HepG2 (cell line): ENCODE data around the gene MAP2K3. TPM values are rescaled to one million over a fixed set of nuclear protein-coding genes. Genes with fewer than 3 reads are reported as not detected.

ENCODE experiments used
- ATAC-seq: fragments of 200-7000 bp; cut with Tn5 transposase; 3 replicates; pipeline ENCODE4 v1.9.1; 2020; ENCODE audit warnings: mild to moderate bottlenecking, moderate library complexity
- BruUV-seq: library from RNA; stranded (reverse); fragments of 400-500 nt; replicated peaks from 2 replicates; lab custom pipeline; 2021; lab: Mats Ljungman, UMichigan
- CTCF ChIA-PET: fragments of 300-600 bp; formaldehyde crosslinking; extraction: SDS; loops from one replicate; lab custom pipeline; 2021; ENCODE audit warnings: low total read pairs, inconsistent platforms, low intra/inter-chr PET ratio; lab: Yijun Ruan, JAX
- POLR2A ChIA-PET: fragments of 350-600 bp; sonication (Branson Sonifier 250); formaldehyde crosslinking; loops from one replicate; lab custom pipeline; 2020; ENCODE audit warnings: antibody characterized with exemption, inconsistent platforms; lab: Yijun Ruan, JAX
- DNase-seq: peaks from one replicate; pipeline ENCODE4 v3.0.0-alpha.2; 2015; ENCODE audit warnings: low spot score
- FAIRE-seq: peaks from 3 replicates; lab custom pipeline; 2011; peaks lifted over from hg19 to GRCh38; lab: Jason Lieb, UNC
- H2AFZ ChIP-seq: one replicate; pipeline ENCODE4 v1.6.1; 2011; ENCODE audit warnings: low read length, inconsistent platforms
- H3K27ac ChIP-seq: fragments of 300-600 bp; 3 replicates; pipeline ENCODE4 v1.8.0; 2011; ENCODE audit warnings: mixed run types, mild to moderate bottlenecking, mixed read lengths, low read length, inconsistent platforms; ENCODE audit not compliant: insufficient read depth; ENCODE audit errors: extremely low read length
- H3K27me3 ChIP-seq, 2 experiments: fragments of 200-600 bp in 1 of 2; 2 replicates in 1 of 2; 3 replicates in 1 of 2; pipeline versions ENCODE4 v1.6.0 to v1.8.0; 2011; ENCODE audit warnings: low read length in 2 of 2, mild to moderate bottlenecking in 2 of 2, moderate library complexity in 2 of 2, inconsistent platforms in 1 of 2; ENCODE audit not compliant: insufficient read depth in 2 of 2, control insufficient read depth in 1 of 2
- H3K36me3 ChIP-seq, 2 experiments: fragments of 200-600 bp in 1 of 2; replicated peaks in 1 of 2; 2 replicates in 1 of 2; 3 replicates in 1 of 2; pipeline versions ENCODE4 v1.5.1 to v1.8.0; 2011; ENCODE audit warnings: low read length in 2 of 2, inconsistent platforms in 1 of 2; ENCODE audit not compliant: insufficient read depth in 2 of 2, control insufficient read depth in 1 of 2
- H3K4me1 ChIP-seq: 2 replicates; pipeline ENCODE4 v1.5.1; 2012; ENCODE audit warnings: low read length, inconsistent platforms; ENCODE audit not compliant: insufficient read depth
- H3K4me2 ChIP-seq: 2 replicates; pipeline ENCODE4 v1.6.0; 2011; ENCODE audit warnings: low read depth, low read length, inconsistent platforms
- H3K4me3 ChIP-seq, 3 experiments: fragments of 200-600 bp in 1 of 3; sonication (generic), shearing (Covaris generic) in 1 of 3; replicated peaks in 1 of 3; 2 replicates each; pipeline ENCODE4 v1.5.1; 2011 to 2016; ENCODE audit warnings: low read length in 3 of 3, inconsistent platforms in 2 of 3, low read depth in 2 of 3, mild to moderate bottlenecking in 2 of 3, control low read depth in 1 of 3, mixed read lengths in 1 of 3; ENCODE audit not compliant: insufficient read depth in 1 of 3
- H3K79me2 ChIP-seq: one replicate; pipeline ENCODE4 v1.6.1; 2011; ENCODE audit warnings: low read length, inconsistent platforms; ENCODE audit not compliant: insufficient read depth
- H3K9ac ChIP-seq: 2 replicates; pipeline ENCODE4 v1.6.0; 2011; ENCODE audit warnings: mild to moderate bottlenecking, low read depth, low read length, inconsistent platforms; ENCODE audit not compliant: insufficient read depth
- H3K9me3 ChIP-seq: 2 replicates; pipeline ENCODE4 v1.5.1; 2012; ENCODE audit warnings: mild to moderate bottlenecking, low read length
- H4K20me1 ChIP-seq: 2 replicates; pipeline ENCODE4 v1.6.0; 2011; ENCODE audit warnings: inconsistent platforms, mild to moderate bottlenecking, low read length, moderate library complexity; ENCODE audit not compliant: insufficient read depth
- KDM3A ChIP-seq: IDR thresholded peaks from 2 replicates; pipeline ENCODE4 v1.6.1; 2018; ENCODE audit warnings: low read depth, missing compliant biosample characterization
- ZFYVE20 ChIP-seq: sonication (generic); formaldehyde crosslinking; IDR thresholded peaks from 2 replicates; pipeline ENCODE4 v1.8.0; 2023; ENCODE audit warnings: low read depth, mild to moderate bottlenecking, moderate library complexity, missing genetic modification reagents, borderline replicate concordance
- ZNF138 ChIP-seq: sonication (generic); formaldehyde crosslinking; IDR thresholded peaks from 2 replicates; pipeline ENCODE4 v1.5.0; 2020; ENCODE audit warnings: mild to moderate bottlenecking, low read depth, missing genetic modification reagents
- ZNF160 ChIP-seq: sonication (generic); formaldehyde crosslinking; IDR thresholded peaks from 2 replicates; pipeline ENCODE4 v1.8.0; 2022; ENCODE audit warnings: mild to moderate bottlenecking, inconsistent platforms, missing genetic modification reagents
- ZNF263 ChIP-seq: sonication (generic); formaldehyde crosslinking; IDR thresholded peaks from 2 replicates; pipeline ENCODE4 v1.4.0; 2020; ENCODE audit warnings: missing genetic modification reagents
- ZNF292 ChIP-seq: sonication (generic); formaldehyde crosslinking; IDR thresholded peaks from 2 replicates; pipeline ENCODE4 v1.8.1; 2022; ENCODE audit warnings: mild to moderate bottlenecking, low read depth, missing genetic modification reagents, borderline replicate concordance
- ZNF749 ChIP-seq: sonication (generic); formaldehyde crosslinking; IDR thresholded peaks from 2 replicates; pipeline ENCODE4 v1.8.0; 2022; ENCODE audit warnings: mild to moderate bottlenecking, missing genetic modification reagents, moderate library complexity, borderline replicate concordance
- ZNF782 ChIP-seq: sonication (generic); formaldehyde crosslinking; IDR thresholded peaks from 2 replicates; pipeline ENCODE4 v1.4.0; 2020; ENCODE audit warnings: missing genetic modification reagents, mild to moderate bottlenecking, borderline replicate concordance
- WGBS: methylation state at CpG from one replicate; pipeline ENCODE4 v1.1.6; 2017; ENCODE audit warnings: low lambda C conversion rate; 5-methylcytosine and 5-hydroxymethylcytosine counted together
- in situ Hi-C: cut with HindIII; loops from 2 replicates; pipeline ENCODE4 v1.10.0; 2017; ENCODE audit warnings: low pct_unique_long_range_greater_than_20kb; ENCODE audit not compliant: extremely low pct_ligation_motif_present
- intact Hi-C: fragments of 100-400 bp; cut with micrococcal nuclease; formaldehyde crosslinking; loops from one replicate; pipeline ENCODE4 v1.10.0; 2022; ENCODE audit not compliant: unreplicated experiment
- polyA plus RNA-seq, 8 experiments: library from polyadenylated mRNA; depleted of rRNA in 3 of 8; stranded (reverse) in 7 of 8; unstranded in 1 of 8; fragments of >200 nt; fragmentation: Illumina TruSeq in 4 of 8; extraction: Trizol in 4 of 8; gene quantifications; 2 replicates each; pipeline versions ENCODE4 v1.2.1 to v1.2.3, GENCODE V29; 2011 to 2016; ENCODE audit warnings: low read depth in 4 of 8, missing spikeins in 1 of 8, mixed read lengths in 1 of 8; ENCODE audit not compliant: insufficient read depth in 1 of 8
- total RNA-seq, 5 experiments: library from RNA; depleted of rRNA; stranded (reverse); fragments of >200 nt; fragmentation: Illumina TruSeq; extraction: Trizol; gene quantifications; 2 replicates each; pipeline ENCODE4 v1.2.3, GENCODE V29; 2016; ENCODE audit warnings: low read depth in 1 of 5
- TF ChIP-seq, protein P1 (sequence below): sonication (generic); formaldehyde crosslinking; IDR thresholded peaks from 2 replicates; pipeline ENCODE4 v1.8.1; 2023; ENCODE audit warnings: mild to moderate bottlenecking, missing genetic modification reagents
- TF ChIP-seq, protein P2 (sequence below): sonication (generic); formaldehyde crosslinking; IDR thresholded peaks from 2 replicates; pipeline ENCODE4 v1.4.0; 2020; ENCODE audit warnings: missing genetic modification reagents
- TF ChIP-seq, protein P3 (sequence below): sonication (generic); formaldehyde crosslinking; IDR thresholded peaks from 2 replicates; pipeline ENCODE4 v1.9.0; 2021; ENCODE audit warnings: missing genetic modification reagents, mild to moderate bottlenecking, borderline replicate concordance

MAP2K3 gene
- total and polyA plus RNA-seq, 2 of the 13 experiments (the other 11 are each of a cell fraction or from before 2014, with no cell fraction given) = 20.5 to 27.4 TPM

DNA sequence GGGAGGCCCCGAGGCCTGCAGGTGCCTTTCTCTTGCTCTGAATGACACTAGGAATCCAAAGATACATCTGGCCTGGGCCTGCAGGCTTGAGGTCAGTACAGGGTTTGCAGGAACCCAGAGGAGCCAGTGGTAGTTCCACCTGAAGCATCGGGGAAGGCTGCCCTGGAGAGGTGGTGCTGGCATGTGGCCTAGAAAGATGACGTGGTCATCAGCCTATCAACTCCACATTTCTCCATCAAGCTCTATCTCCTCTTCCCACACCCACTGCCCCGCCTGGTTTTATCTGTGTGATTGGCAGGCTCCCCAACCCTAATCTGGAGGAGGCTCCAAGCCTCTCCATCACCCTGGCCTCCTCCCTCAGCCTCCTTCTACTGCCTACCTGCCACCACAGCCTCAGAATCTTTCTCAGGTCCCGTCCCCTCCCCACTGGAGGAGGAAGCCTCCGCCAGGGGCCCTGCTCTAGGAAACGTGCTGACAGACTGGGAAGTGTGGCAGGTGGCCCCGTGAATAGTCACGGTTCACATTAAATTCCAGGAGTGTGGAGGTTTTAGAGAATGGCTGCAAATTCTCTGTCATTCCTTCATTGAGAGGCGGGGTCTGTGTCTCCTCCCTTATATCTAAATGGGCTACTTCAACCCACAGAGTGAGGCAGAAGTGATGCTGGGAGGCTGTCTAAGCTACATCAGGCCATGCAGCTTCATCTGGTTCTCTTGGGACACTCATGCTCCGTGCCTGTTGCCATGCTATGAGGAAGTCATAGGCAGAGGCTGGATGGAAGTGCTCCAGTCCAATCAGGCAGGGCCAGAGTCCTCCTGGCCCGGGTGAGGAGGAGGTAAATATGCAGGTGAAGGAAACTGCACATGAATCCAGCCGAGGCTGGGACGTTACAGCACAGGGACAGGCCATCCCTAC is 11.4 kb upstream of the MAP2K3 start:
- H3K27ac ChIP-seq = no peak overlapping the region
- no peaks in the 10 kb centered on the region for H3K9me3 ChIP-seq
- WGBS = 14% methylated on average over 13 of the region's 14 CpGs
- in situ Hi-C loops (no loop called here), intact Hi-C loops (no loop called here)
- no peak for TF ChIP-seq ZNF160 (CRISPR knock-in tag)
- peak; percentile 89 for TF ChIP-seq ZNF263 (CRISPR knock-in tag)
- no peak for TF ChIP-seq KDM3A (CRISPR knock-in tag)
- no peak overlapping the region for H2AFZ ChIP-seq
- H4K20me1 ChIP-seq = no peaks in the 10 kb centered on the region
- no peak overlapping the region for H3K9ac ChIP-seq
- no peaks in the 10 kb centered on the region for H3K36me3 ChIP-seq
- ATAC-seq = no peak
- CTCF ChIA-PET = no interaction called here
- H3K4me2 ChIP-seq = 0 out of 2 replicates have a peak overlapping the region, but pooled peaks have one; percentile 16
- no peaks in the 10 kb centered on the region for H3K79me2 ChIP-seq
- POLR2A ChIA-PET = interaction anchor here (5.6 kb wide), 1 partner anchor 14 kb away, joined by 56 read pairs; no protein-coding TSS in a partner anchor
- peaks cover 0 to 30% of the 10 kb centered on the region in 2 experiments; a peak in 4 of 5 replicates for H3K27me3 ChIP-seq
- BruUV-seq = no TSS peak
- FAIRE-seq = no peak
- H3K4me3 ChIP-seq = no peak overlapping the region; a peak in 1 of 6 replicates
- peaks cover 28% of the 10 kb centered on the region for H3K4me1 ChIP-seq
- no peak for DNase-seq

DNA sequence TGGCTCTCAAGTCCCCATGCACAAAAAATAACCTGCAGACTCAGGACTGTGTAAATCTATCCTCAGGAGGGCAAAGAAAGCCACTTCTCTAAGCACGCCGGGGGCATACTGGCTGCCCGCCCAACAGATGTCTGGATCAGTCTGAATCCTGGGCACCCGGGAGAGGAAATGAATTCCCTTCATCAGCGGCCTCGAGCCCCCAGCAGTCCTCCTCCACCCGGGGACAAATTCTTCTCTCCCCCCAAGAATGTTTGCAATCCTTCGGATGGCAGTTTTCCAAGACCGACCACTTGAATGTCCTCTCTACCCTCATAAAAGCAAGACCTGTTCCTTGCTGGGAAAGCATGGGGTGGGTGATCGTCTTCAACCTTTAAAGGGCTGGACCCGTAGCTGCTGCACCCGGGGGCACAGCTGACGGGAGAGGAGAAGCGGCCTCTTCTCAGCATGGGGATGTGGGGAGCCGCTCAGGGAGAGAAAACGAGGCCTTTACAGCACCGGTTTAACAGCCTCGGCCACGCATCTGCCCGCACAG is 9.4 kb upstream of the MAP2K3 start:
- ChIA-PET CTCF (no interaction called here), POLR2A (interaction anchor here (1.0 to 5.6 kb wide), 4 partner anchors 10 to 276 kb away, joined by 3 to 56 read pairs (median 4); partner anchors contain the start of gene NATD1)
- no peak overlapping the region for H2AFZ ChIP-seq
- FAIRE-seq = no peak
- no peak overlapping the region for H3K27ac ChIP-seq
- H3K9ac ChIP-seq = peak overlapping the region; percentile 49; the same call in 1 of the 2 replicates
- WGBS = 16% methylated on average over 16 of the region's 20 CpGs
- peaks cover 0 to 34% of the 10 kb centered on the region in 2 experiments; a peak in 3 of 5 replicates for H3K27me3 ChIP-seq
- H3K4me1 ChIP-seq = peaks cover 42% of the 10 kb centered on the region
- H3K9me3 ChIP-seq = no peaks in the 10 kb centered on the region
- H4K20me1 ChIP-seq = no peaks in the 10 kb centered on the region
- H3K4me2 ChIP-seq = peak overlapping the region; percentile 87
- BruUV-seq = no TSS peak
- H3K36me3 ChIP-seq = no peaks in the 10 kb centered on the region
- DNase-seq = no peak
- in situ Hi-C loops = no loop called here
- intact Hi-C loops = no loop called here
- ATAC-seq = peak; percentile 25; the same call in 2 of the 3 replicates
- H3K79me2 ChIP-seq = no peaks in the 10 kb centered on the region
- H3K4me3 ChIP-seq = peak overlapping the region; percentile 55 to 81 (median 64); a peak in 5 of 6 replicates
- 0 out of 2 replicates have a peak, but pooled peaks have one; percentile 5 for TF ChIP-seq ZNF749
- TF ChIP-seq, protein P1, sequence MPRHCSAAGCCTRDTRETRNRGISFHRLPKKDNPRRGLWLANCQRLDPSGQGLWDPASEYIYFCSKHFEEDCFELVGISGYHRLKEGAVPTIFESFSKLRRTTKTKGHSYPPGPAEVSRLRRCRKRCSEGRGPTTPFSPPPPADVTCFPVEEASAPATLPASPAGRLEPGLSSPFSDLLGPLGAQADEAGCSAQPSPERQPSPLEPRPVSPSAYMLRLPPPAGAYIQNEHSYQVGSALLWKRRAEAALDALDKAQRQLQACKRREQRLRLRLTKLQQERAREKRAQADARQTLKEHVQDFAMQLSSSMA (CRISPR knock-in tag) = 0 out of 2 replicates have a peak, but pooled peaks have one; percentile 44
- TF ChIP-seq, protein P2, sequence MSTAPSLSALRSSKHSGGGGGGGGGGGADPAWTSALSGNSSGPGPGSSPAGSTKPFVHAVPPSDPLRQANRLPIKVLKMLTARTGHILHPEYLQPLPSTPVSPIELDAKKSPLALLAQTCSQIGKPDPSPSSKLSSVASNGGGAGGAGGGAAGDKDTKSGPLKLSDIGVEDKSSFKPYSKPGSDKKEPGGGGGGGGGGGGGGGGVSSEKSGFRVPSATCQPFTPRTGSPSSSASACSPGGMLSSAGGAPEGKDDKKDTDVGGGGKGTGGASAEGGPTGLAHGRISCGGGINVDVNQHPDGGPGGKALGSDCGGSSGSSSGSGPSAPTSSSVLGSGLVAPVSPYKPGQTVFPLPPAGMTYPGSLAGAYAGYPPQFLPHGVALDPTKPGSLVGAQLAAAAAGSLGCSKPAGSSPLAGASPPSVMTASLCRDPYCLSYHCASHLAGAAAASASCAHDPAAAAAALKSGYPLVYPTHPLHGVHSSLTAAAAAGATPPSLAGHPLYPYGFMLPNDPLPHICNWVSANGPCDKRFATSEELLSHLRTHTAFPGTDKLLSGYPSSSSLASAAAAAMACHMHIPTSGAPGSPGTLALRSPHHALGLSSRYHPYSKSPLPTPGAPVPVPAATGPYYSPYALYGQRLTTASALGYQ (CRISPR knock-in tag) = no peak
- TF ChIP-seq ZNF782 (CRISPR knock-in tag) = 0 out of 2 replicates have a peak, but pooled peaks have one; percentile 70
- peak; percentile 57; the same call in 1 of the 2 replicates for TF ChIP-seq ZFYVE20 (CRISPR knock-in tag)
- TF ChIP-seq, protein P3, sequence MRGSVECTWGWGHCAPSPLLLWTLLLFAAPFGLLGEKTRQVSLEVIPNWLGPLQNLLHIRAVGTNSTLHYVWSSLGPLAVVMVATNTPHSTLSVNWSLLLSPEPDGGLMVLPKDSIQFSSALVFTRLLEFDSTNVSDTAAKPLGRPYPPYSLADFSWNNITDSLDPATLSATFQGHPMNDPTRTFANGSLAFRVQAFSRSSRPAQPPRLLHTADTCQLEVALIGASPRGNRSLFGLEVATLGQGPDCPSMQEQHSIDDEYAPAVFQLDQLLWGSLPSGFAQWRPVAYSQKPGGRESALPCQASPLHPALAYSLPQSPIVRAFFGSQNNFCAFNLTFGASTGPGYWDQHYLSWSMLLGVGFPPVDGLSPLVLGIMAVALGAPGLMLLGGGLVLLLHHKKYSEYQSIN (CRISPR knock-in tag) = no peak
- no peak for TF ChIP-seq ZNF292 (CRISPR knock-in tag)
- peak; percentile 11; the same call in 1 of the 2 replicates for TF ChIP-seq ZNF138 (CRISPR knock-in tag)
